GM19324 (cell line): Measurements from ENCODE around the gene ZNRF4.
"Not testable (repeated sequence)": the region's sequence is repeated elsewhere in the genome, so short reads cannot be mapped to it uniquely, and the experiment has no call there.

Experiments used
- ATAC-seq: cut with Tn5 transposase; IDR thresholded peaks from one replicate; pipeline ENCODE4 v1.9.1; 2021; ENCODE audit warnings: mild to moderate bottlenecking, moderate library complexity; ENCODE audit not compliant: unreplicated experiment, low FRiP score

Gene ZNRF4

GRCh38 chr19:5472286-5472685 is 17.1 kb downstream of the ZNRF4 start:
- no peak for ATAC-seq

GRCh38 chr19:5473646-5474045 is 18.4 kb downstream of the ZNRF4 start:
- no peak for ATAC-seq

GRCh38 chr19:5477451-5478215 is 22.4 kb downstream of the ZNRF4 start:
- ATAC-seq: no peak

- ATAC-seq: no peak
These were observed 23.2 kb downstream of the ZNRF4 start for GRCh38 chr19:5478241-5478924.

- no peak for ATAC-seq
These were observed 23.8 kb downstream of the ZNRF4 start for GRCh38 chr19:5478925-5479588.

- no peak for ATAC-seq
These were observed 24.7 kb downstream of the ZNRF4 start for GRCh38 chr19:5479958-5480357.

- no peak for ATAC-seq
These were observed 25.2 kb downstream of the ZNRF4 start for GRCh38 chr19:5480427-5480836.

GRCh38 chr19:5481957-5482356 is 26.7 kb downstream of the ZNRF4 start:
- no peak for ATAC-seq

- ATAC-seq: no peak
These were observed 29.4 kb downstream of the ZNRF4 start for GRCh38 chr19:5484398-5485285.

- ATAC-seq: no peak
These were observed 30.0 kb downstream of the ZNRF4 start for GRCh38 chr19:5485286-5485636.

GRCh38 chr19:5485658-5486057 is 30.4 kb downstream of the ZNRF4 start:
- not testable (repeated sequence) for ATAC-seq

GRCh38 chr19:5487222-5487621 is 32.0 kb downstream of the ZNRF4 start:
- ATAC-seq: no peak

- ATAC-seq: no peak
These were observed 34.3 kb downstream of the ZNRF4 start for GRCh38 chr19:5489551-5489950.

- ATAC-seq: no peak
These were observed 36.3 kb downstream of the ZNRF4 start for GRCh38 chr19:5491565-5491964.

- no peak for ATAC-seq
These were observed 37.0 kb downstream of the ZNRF4 start for GRCh38 chr19:5492281-5492634.

- no peak for ATAC-seq
These were observed 37.6 kb downstream of the ZNRF4 start for GRCh38 chr19:5492635-5493409.

GRCh38 chr19:5494773-5495172 is 39.6 kb downstream of the ZNRF4 start:
- ATAC-seq: no peak

- ATAC-seq: no peak
These were observed 40.6 kb downstream of the ZNRF4 start for GRCh38 chr19:5495792-5496191.

- ATAC-seq: no peak
These were observed 42.1 kb downstream of the ZNRF4 start for GRCh38 chr19:5497297-5497696.
